ENCODE measurements around the gene BAHCC1. TPM values are rescaled to one million over a fixed set of nuclear protein-coding genes. Genes with fewer than 3 reads are reported as not detected.

The BAHCC1 gene
- total and polyA plus RNA-seq, 10 of the 15 experiments (the other 5 are each of a cell fraction or from before 2014, with no cell fraction given) = 0.03 to 0.14 (median 0.11) TPM; not detected in 6

- H4K20me1 ChIP-seq (ENCODE audit: control insufficient read depth, insufficient read depth) = no peaks in the 10 kb centered on the region
- no peak overlapping the region for H3K4me3 ChIP-seq
- H3K79me2 ChIP-seq (ENCODE audit: control insufficient read depth, insufficient read depth, low read length) = peaks cover 4% of the 10 kb centered on the region
- H3K4me1 ChIP-seq (ENCODE audit: control insufficient read depth, insufficient read depth, low read length) = no peaks in the 10 kb centered on the region
- no peak overlapping the region for H3K9ac ChIP-seq (ENCODE audit: control insufficient read depth, insufficient read depth, low read length)
- WGBS (ENCODE audit: insufficient coverage, insufficient replicate concordance, low lambda C conversion rate, missing lambda C conversion rate) = 52% methylated on average over 28 of the region's 28 CpGs
- FAIRE-seq (no peak), DNase-seq (ENCODE audit: low read depth, low spot score) (no peak), ATAC-seq (no peak)
- intact Hi-C loops (cut with micrococcal nuclease; ENCODE audit: unreplicated experiment) (no loop called here), in situ Hi-C loops (cut with MboI) (no loop called here)
- no peaks in the 10 kb centered on the region for H3K36me3 ChIP-seq (ENCODE audit: control insufficient read depth in 2 of 2, insufficient read depth in 2 of 2, low read length in 1 of 2)
- no TSS peak for BruUV-seq (replicated peaks)
- POLR2A ChIA-PET = no interaction called here
- CTCF ChIA-PET = no interaction called here
- H3K27me3 ChIP-seq (replicated peaks in 1 of 2; ENCODE audit: control insufficient read depth in 2 of 2, insufficient read depth in 2 of 2, low read length in 1 of 2) = no peaks in the 10 kb centered on the region; a peak in 1 of 4 replicates
- no peak overlapping the region for H3K4me2 ChIP-seq (ENCODE audit: control insufficient read depth, insufficient read depth)
- H2AFZ ChIP-seq (ENCODE audit: control insufficient read depth, low read depth, low read length) = no peak overlapping the region
- no peak overlapping the region for H3K27ac ChIP-seq (ENCODE audit: control insufficient read depth, insufficient read depth)
- no peaks in the 10 kb centered on the region for H3K9me3 ChIP-seq (replicated peaks; ENCODE audit: control insufficient read depth, insufficient read depth, low read length)
- RAD21 ChIA-PET (ENCODE audit: unreplicated experiment) = no interaction called here
- SMC1A ChIA-PET (ENCODE audit: uncharacterized antibody, unreplicated experiment) = no interaction called here
- TF ChIP-seq, protein P1, sequence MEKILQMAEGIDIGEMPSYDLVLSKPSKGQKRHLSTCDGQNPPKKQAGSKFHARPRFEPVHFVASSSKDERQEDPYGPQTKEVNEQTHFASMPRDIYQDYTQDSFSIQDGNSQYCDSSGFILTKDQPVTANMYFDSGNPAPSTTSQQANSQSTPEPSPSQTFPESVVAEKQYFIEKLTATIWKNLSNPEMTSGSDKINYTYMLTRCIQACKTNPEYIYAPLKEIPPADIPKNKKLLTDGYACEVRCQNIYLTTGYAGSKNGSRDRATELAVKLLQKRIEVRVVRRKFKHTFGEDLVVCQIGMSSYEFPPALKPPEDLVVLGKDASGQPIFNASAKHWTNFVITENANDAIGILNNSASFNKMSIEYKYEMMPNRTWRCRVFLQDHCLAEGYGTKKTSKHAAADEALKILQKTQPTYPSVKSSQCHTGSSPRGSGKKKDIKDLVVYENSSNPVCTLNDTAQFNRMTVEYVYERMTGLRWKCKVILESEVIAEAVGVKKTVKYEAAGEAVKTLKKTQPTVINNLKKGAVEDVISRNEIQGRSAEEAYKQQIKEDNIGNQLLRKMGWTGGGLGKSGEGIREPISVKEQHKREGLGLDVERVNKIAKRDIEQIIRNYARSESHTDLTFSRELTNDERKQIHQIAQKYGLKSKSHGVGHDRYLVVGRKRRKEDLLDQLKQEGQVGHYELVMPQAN (conservative IDR thresholded peaks at IDR 0.05) = no peak
- TF ChIP-seq RBBP5 (conservative IDR thresholded peaks at IDR 0.05) (no peak), RCOR1 (conservative IDR thresholded peaks at IDR 0.05; ENCODE audit: low read depth, low read length) (no peak), ZNF24 (IDR thresholded peaks at IDR 0.05) (no peak), HDAC6 (IDR thresholded peaks at IDR 0.05; ENCODE audit: unreplicated experiment) (no peak), CHD4 (IDR thresholded peaks at IDR 0.05) (no peak), CHD2 (IDR thresholded peaks at IDR 0.05; ENCODE audit: borderline replicate concordance, low read depth, low read length) (no peak), ZZZ3 (IDR thresholded peaks at IDR 0.05; ENCODE audit: control insufficient read depth, insufficient read length, low read depth) (no peak), CREM (IDR thresholded peaks at IDR 0.05; ENCODE audit: low read depth) (no peak), REST (IDR thresholded peaks at IDR 0.05; ENCODE audit: low read depth, low read length) (no peak), JUND (IDR thresholded peaks at IDR 0.05; ENCODE audit: low read depth, low read length) (no peak), NR2F1 (conservative IDR thresholded peaks at IDR 0.05) (no peak), SREBF1 (IDR thresholded peaks at IDR 0.05; ENCODE audit: low read length) (no peak), HDAC2 (IDR thresholded peaks at IDR 0.05) (no peak), ASH2L (IDR thresholded peaks at IDR 0.05; ENCODE audit: borderline replicate concordance, low read depth) (no peak)
- TF ChIP-seq, protein P2, sequence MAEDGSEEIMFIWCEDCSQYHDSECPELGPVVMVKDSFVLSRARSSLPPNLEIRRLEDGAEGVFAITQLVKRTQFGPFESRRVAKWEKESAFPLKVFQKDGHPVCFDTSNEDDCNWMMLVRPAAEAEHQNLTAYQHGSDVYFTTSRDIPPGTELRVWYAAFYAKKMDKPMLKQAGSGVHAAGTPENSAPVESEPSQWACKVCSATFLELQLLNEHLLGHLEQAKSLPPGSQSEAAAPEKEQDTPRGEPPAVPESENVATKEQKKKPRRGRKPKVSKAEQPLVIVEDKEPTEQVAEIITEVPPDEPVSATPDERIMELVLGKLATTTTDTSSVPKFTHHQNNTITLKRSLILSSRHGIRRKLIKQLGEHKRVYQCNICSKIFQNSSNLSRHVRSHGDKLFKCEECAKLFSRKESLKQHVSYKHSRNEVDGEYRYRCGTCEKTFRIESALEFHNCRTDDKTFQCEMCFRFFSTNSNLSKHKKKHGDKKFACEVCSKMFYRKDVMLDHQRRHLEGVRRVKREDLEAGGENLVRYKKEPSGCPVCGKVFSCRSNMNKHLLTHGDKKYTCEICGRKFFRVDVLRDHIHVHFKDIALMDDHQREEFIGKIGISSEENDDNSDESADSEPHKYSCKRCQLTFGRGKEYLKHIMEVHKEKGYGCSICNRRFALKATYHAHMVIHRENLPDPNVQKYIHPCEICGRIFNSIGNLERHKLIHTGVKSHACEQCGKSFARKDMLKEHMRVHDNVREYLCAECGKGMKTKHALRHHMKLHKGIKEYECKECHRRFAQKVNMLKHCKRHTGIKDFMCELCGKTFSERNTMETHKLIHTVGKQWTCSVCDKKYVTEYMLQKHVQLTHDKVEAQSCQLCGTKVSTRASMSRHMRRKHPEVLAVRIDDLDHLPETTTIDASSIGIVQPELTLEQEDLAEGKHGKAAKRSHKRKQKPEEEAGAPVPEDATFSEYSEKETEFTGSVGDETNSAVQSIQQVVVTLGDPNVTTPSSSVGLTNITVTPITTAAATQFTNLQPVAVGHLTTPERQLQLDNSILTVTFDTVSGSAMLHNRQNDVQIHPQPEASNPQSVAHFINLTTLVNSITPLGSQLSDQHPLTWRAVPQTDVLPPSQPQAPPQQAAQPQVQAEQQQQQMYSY (CRISPR knock-in tag; IDR thresholded peaks at IDR 0.05) = no peak
These were observed 45.6 kb upstream of the BAHCC1 start for GRCh38 chr17:81349397-81350319.
